ENCODE measurements around the gene TMEM151B.

The TMEM151B gene

GRCh38 chr6:44249082-44249748 is 21.0 kb upstream of the TMEM151B start:
- peak overlapping the region; percentile 100 for H3K4me3 ChIP-seq (ENCODE audit: low read depth, low read length)

GRCh38 chr6:44250067-44250717 is 20.1 kb upstream of the TMEM151B start:
- H3K4me3 ChIP-seq (ENCODE audit: low read depth, low read length), result no peak overlapping the region
- no peak for TF ChIP-seq CTCF (IDR thresholded peaks at IDR 0.05; ENCODE audit: low read depth, low read length)

More at GRCh38 chr6:44249082-44249748, 21.0 kb upstream of the TMEM151B start:
- no peak for TF ChIP-seq CTCF (IDR thresholded peaks at IDR 0.05; ENCODE audit: low read depth, low read length)

- TF ChIP-seq CTCF (IDR thresholded peaks at IDR 0.05; ENCODE audit: low read depth, low read length), result no peak
- H3K4me3 ChIP-seq (ENCODE audit: low read depth, low read length), result no peak overlapping the region
These were observed 19.5 kb upstream of the TMEM151B start for GRCh38 chr6:44250718-44251123.

- TF ChIP-seq CTCF (IDR thresholded peaks at IDR 0.05; ENCODE audit: low read depth, low read length), result no peak
- H3K4me3 ChIP-seq (ENCODE audit: low read depth, low read length), result no peak overlapping the region
These were observed 18.4 kb upstream of the TMEM151B start for GRCh38 chr6:44251576-44252524.

GRCh38 chr6:44253307-44254101 is 16.7 kb upstream of the TMEM151B start:
- TF ChIP-seq CTCF (IDR thresholded peaks at IDR 0.05; ENCODE audit: low read depth, low read length), result peak; percentile 45; the same call in 1 of the 2 replicates
- H3K4me3 ChIP-seq (ENCODE audit: low read depth, low read length), result no peak overlapping the region

GRCh38 chr6:44254191-44255104 is 15.8 kb upstream of the TMEM151B start:
- H3K4me3 ChIP-seq (ENCODE audit: low read depth, low read length), result no peak overlapping the region

More at GRCh38 chr6:44254191-44255104, 15.8 kb upstream of the TMEM151B start:
- no peak for TF ChIP-seq CTCF (IDR thresholded peaks at IDR 0.05; ENCODE audit: low read depth, low read length)
